Measurements from ENCODE around the gene LAGE3.

DNA sequence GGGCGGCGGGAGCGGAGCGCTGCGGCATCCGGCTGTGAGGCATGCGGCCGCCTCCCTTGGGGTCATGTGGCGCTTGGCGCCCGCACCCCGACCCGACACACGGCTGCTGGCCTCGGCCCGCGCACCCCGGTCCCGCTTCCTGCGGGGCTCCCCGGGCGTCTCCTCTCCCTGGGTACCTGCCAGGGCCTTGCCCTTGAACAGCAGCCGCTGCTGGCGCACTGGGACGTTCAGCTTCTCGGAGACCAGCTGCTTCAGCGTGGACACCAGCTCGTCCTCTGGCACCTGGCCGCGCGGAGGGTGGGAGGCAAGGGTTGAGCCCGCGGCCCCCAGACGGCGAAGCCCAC is 6.9 kb upstream of the LAGE3 start:
- TF ChIP-seq, protein P1, sequence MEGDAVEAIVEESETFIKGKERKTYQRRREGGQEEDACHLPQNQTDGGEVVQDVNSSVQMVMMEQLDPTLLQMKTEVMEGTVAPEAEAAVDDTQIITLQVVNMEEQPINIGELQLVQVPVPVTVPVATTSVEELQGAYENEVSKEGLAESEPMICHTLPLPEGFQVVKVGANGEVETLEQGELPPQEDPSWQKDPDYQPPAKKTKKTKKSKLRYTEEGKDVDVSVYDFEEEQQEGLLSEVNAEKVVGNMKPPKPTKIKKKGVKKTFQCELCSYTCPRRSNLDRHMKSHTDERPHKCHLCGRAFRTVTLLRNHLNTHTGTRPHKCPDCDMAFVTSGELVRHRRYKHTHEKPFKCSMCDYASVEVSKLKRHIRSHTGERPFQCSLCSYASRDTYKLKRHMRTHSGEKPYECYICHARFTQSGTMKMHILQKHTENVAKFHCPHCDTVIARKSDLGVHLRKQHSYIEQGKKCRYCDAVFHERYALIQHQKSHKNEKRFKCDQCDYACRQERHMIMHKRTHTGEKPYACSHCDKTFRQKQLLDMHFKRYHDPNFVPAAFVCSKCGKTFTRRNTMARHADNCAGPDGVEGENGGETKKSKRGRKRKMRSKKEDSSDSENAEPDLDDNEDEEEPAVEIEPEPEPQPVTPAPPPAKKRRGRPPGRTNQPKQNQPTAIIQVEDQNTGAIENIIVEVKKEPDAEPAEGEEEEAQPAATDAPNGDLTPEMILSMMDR (tag by site-specific recombination; IDR thresholded peaks at IDR 0.05) = no peak
- TF ChIP-seq ZNF776 (tag by site-specific recombination; IDR thresholded peaks at IDR 0.05; ENCODE audit: borderline replicate concordance) = no peak
- TF ChIP-seq GLI4 (tag by site-specific recombination; IDR thresholded peaks at IDR 0.05) = no peak
- TF ChIP-seq ZNF791 (tag by site-specific recombination; IDR thresholded peaks at IDR 0.05) = no peak
- TF ChIP-seq, protein P2, sequence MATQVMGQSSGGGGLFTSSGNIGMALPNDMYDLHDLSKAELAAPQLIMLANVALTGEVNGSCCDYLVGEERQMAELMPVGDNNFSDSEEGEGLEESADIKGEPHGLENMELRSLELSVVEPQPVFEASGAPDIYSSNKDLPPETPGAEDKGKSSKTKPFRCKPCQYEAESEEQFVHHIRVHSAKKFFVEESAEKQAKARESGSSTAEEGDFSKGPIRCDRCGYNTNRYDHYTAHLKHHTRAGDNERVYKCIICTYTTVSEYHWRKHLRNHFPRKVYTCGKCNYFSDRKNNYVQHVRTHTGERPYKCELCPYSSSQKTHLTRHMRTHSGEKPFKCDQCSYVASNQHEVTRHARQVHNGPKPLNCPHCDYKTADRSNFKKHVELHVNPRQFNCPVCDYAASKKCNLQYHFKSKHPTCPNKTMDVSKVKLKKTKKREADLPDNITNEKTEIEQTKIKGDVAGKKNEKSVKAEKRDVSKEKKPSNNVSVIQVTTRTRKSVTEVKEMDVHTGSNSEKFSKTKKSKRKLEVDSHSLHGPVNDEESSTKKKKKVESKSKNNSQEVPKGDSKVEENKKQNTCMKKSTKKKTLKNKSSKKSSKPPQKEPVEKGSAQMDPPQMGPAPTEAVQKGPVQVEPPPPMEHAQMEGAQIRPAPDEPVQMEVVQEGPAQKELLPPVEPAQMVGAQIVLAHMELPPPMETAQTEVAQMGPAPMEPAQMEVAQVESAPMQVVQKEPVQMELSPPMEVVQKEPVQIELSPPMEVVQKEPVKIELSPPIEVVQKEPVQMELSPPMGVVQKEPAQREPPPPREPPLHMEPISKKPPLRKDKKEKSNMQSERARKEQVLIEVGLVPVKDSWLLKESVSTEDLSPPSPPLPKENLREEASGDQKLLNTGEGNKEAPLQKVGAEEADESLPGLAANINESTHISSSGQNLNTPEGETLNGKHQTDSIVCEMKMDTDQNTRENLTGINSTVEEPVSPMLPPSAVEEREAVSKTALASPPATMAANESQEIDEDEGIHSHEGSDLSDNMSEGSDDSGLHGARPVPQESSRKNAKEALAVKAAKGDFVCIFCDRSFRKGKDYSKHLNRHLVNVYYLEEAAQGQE (tag by site-specific recombination; IDR thresholded peaks at IDR 0.05) = no peak
- TF ChIP-seq, protein P3, sequence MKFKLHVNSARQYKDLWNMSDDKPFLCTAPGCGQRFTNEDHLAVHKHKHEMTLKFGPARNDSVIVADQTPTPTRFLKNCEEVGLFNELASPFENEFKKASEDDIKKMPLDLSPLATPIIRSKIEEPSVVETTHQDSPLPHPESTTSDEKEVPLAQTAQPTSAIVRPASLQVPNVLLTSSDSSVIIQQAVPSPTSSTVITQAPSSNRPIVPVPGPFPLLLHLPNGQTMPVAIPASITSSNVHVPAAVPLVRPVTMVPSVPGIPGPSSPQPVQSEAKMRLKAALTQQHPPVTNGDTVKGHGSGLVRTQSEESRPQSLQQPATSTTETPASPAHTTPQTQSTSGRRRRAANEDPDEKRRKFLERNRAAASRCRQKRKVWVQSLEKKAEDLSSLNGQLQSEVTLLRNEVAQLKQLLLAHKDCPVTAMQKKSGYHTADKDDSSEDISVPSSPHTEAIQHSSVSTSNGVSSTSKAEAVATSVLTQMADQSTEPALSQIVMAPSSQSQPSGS (tag by site-specific recombination; IDR thresholded peaks at IDR 0.05; ENCODE audit: low read depth) = no peak
- TF ChIP-seq ZNF23 (tag by site-specific recombination; IDR thresholded peaks at IDR 0.05; ENCODE audit: borderline replicate concordance) = no peak
- TF ChIP-seq, protein P4, sequence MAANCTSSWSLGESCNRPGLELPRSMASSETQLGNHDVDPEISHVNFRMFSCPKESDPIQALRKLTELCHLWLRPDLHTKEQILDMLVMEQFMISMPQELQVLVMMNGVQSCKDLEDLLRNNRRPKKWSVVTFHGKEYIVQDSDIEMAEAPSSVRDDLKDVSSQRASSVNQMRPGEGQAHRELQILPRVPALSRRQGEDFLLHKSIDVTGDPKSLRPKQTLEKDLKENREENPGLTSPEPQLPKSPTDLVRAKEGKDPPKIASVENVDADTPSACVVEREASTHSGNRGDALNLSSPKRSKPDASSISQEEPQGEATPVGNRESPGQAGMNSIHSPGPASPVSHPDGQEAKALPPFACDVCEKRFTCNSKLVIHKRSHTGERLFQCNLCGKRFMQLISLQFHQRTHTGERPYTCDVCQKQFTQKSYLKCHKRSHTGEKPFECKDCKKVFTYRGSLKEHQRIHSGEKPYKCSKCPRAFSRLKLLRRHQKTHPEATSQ (tag by site-specific recombination; IDR thresholded peaks at IDR 0.05) = no peak
- TF ChIP-seq BCL11A (tag by site-specific recombination; IDR thresholded peaks at IDR 0.05; ENCODE audit: low read depth) = no peak
- TF ChIP-seq ZNF747 (tag by site-specific recombination; IDR thresholded peaks at IDR 0.05) = no peak
- TF ChIP-seq TCF7L2 (IDR thresholded peaks at IDR 0.05; ENCODE audit: borderline replicate concordance, low read depth, low read length) = no peak
- no peak for TF ChIP-seq ZEB2 (tag by site-specific recombination; IDR thresholded peaks at IDR 0.05)
- TF ChIP-seq, protein P5, sequence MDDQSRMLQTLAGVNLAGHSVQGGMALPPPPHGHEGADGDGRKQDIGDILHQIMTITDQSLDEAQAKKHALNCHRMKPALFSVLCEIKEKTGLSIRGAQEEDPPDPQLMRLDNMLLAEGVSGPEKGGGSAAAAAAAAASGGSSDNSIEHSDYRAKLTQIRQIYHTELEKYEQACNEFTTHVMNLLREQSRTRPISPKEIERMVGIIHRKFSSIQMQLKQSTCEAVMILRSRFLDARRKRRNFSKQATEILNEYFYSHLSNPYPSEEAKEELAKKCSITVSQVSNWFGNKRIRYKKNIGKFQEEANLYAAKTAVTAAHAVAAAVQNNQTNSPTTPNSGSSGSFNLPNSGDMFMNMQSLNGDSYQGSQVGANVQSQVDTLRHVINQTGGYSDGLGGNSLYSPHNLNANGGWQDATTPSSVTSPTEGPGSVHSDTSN (CRISPR knock-in tag; IDR thresholded peaks at IDR 0.05) = no peak
- no peak for TF ChIP-seq OSR2 (tag by site-specific recombination; IDR thresholded peaks at IDR 0.05)

Measured in HEK293 (cell line).